NCI-H1930 (cell line): ENCODE results near the gene ENOX1.

Experiments used
- DNase-seq, 2 experiments: peaks; one replicate each; lab custom pipeline; 2025; lab: John Stamatoyannopoulos, UW

ENOX1 gene

DNA sequence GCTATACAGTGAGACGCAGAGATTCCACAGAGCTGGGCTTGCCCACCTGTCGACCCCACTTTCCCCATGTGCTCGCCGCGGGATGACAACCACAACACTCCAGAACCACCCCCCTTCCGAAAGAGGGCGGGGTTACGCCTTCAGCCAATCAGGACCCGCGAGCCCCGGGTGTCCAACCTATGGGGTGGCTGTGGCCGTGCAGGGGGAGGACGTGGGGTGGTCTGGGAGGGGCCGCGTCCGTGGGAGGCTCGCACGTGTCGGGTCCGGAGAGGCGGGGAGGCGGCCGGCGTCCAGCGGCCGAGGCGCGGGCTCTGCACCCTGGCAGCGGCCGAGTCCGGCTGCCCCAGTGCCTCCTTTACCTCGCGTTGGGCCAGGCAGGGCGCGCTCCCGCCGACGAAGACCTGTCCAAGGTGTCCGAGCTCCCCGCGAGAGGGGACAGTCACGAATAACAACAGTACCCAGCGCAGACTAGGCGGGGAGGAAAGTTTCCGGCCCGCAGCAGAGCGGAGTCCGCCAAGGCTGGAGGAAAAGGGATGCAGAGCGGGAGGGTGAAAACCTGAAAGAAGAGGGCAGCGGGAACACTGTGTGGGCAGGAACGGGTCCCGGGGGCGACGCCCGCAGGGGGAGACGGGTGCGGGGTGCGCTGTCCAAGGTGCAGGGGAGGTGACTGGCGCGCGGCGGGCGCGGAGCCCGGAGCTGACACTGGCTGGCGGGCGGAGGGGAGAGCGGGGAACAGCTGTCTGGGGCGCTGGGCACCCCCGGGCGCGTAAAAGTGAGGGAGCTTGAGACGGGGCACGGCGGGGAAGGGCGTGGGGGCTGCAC, 911 bp downstream of the ENOX1 start:
- peak; percentile 80 to 81 for DNase-seq

DNA sequence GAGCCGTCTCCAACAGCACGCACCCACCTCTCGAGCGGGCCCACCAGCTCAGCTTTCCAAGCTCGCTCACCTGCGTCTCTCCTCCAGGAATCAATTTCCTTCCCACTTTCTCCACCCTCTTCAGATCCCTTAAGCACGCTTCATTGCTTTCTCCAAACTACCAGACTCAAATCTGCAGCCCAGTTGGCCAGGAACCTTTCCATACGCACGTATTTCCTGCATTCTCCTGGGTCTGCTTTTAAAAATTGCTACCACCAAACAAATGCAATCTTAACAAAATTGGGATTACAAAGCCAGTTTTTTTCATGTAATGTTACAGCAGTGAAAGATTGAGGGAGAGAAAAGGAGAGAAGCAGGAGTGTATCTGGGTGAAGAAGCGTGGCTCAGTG, 1.5 kb downstream of the ENOX1 start:
- DNase-seq: no peak

DNA sequence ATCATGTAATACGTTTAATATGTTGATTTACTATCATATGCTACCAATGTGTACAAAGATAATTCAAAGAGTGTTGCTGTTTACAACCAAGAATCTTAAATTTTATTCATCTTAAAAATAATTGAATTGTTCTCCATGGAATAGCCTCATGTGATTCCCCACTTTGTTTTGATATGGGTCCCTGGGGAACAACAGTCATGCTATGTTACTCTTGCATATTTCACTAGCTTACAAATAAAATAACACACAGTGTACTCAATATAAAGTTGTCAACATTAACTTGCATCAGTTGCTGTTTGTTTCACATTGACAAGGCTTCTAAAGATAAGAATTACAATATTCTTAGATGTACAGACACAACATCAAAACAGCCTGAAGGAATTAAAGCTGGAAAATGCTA, 2.3 kb downstream of the ENOX1 start:
- peak in 1 of 2 experiments; percentile 39 for DNase-seq

DNA sequence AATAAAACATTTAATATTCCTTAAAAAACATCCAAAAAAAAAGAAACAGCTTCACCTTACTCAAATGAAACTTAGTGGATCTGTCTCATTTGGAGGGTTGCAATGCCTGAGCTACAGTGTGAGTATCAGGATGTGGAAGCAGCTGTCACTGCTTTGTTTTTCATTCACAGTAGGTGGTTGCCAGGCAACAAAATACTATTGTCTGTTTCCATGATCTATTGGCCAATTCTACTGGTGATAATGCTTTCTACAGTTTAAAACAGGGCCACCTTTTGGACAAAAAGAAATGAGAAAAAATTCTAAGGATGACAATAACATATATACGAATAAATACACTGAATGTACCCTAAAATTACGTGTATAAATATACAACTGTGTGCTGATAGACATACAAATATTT, 3.0 kb downstream of the ENOX1 start:
- DNase-seq: peak; percentile 11 to 54

DNA sequence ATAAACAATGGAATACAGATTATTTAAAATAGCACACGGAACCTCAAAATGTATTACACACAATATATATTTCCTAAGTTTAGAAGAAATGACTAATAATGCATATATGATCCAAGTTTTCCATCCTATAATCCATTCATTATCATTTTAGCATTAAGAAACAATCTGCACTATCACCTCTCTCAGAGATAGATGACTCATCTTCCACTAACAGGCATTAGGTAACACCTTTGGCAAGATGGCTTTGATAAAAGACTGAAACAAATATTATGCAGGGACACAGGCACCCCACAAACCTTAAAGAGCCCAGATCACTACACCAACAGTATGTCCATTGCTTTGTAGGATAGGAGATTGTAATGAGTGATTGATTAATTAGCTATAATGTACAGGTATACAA, 4.1 kb downstream of the ENOX1 start:
- DNase-seq: no peak

DNA sequence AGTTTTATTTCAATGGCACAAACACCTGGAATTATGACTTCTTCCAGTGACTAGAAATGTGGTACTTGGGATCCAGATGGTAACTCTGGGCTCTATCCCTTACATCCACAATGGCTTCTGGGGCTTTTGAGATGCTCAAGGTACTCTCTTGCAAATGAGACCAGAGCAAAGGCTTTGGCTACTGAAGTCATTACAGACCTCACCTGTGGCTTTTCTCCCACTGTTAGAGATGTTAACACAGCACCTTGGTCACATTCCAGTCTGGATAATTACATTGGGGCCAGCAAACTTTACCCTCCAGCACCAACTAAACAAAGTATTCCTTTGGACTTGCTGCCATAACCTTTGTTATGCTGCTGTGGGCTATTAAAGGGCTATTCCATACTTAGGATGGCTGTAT, 6.1 kb downstream of the ENOX1 start:
- DNase-seq: no peak

DNA sequence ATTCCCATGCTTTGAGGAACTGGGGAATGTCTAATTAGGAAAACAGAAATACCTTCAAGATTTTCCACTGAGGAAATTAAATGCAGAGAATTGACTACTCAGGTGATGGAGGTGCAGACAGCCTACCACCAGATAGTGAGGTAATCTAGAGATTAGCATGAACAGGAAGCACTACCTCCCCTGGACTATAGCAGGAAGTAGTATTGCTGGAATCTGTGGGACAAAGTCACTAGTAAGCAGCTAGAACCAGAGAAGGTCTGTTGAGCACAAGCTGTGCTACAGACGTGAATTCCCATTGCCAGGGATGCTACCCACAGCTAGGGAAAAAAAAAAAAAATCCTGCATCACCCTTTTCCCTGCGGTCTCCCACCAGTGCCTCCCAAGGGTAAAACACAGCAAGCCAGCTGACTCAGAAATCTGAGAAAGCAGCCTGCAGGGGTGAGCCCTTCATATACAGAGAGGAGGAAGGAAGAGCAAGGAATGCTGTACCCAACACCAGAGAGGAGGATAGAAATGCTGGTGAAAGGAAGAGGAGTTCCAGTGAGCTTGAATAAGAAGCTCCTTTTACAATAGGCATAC, 10.2 kb downstream of the ENOX1 start:
- DNase-seq: no peak

DNA sequence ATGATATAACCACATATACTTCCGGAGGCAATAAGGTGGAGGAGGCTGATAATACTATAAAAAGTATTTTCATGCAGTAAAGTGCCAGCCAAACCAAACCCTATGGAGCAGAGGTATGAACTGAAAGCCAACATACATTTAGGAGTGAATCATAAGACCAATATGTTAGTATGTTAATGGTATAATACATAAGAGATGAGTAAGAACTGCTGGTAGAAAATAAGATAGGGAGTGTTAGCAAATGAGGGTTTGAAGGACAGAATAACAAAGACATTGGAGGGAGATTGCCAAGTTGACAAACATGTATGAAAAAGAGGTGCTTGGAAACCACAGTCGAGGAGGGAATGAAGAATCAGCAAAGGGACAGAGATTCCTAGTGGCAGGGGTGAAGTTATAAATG, 10.8 kb downstream of the ENOX1 start:
- no peak for DNase-seq

DNA sequence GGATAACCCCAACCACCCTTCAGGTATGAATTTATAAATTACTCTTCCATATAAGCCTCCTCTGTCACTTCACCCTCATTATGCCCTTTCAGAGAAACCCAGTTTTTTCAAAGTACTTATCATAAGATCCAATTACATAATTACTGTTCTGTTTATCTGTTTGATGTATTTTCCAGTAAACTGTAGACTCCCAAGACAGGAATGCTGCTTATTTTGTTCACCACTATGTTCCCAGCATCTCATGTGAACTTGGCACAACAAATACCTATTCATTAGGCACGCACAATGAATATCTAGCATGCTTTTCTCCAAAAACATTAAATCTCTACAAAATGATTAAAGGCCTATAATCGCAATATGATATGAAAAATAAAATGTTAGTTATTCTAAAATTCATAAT, 13.2 kb downstream of the ENOX1 start:
- DNase-seq: no peak

DNA sequence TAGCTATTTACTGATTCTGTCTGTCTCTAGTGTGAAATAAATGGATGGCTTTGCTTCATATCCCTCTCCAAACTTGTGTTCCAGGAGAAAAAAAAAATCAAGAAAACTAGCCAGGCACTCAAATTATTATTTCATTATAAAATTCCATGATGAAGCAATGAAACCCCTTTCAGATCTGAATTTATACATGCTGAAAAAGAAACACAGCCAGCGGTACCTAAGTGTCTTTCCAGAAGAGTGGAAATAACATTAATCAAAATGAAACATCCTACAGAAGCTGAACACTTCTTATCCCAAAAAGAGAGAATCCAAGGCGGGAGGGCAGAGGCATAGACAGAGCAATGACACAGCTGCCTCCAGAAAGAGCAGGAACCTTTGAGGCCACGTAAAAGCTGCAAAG, 15.9 kb downstream of the ENOX1 start:
- no peak for DNase-seq

DNA sequence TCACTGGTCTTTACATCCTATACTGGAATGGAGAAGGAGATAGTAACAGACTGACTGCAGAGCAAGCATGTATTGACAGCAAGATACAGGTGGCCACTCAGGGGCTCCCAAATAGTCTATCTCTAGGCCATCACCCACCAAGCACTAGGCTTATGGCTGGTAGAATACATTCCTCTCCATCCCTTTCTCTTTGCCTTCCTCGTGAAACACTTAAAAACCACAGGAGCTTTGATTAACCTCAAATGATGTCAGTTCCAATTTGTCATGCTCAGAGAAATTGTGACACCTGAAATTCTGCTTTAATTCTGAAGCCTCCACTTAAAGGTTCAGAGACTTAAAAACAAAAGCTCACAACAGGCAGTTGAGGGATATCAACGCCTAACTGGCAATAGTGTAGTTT, 17.2 kb downstream of the ENOX1 start:
- DNase-seq: no peak

DNA sequence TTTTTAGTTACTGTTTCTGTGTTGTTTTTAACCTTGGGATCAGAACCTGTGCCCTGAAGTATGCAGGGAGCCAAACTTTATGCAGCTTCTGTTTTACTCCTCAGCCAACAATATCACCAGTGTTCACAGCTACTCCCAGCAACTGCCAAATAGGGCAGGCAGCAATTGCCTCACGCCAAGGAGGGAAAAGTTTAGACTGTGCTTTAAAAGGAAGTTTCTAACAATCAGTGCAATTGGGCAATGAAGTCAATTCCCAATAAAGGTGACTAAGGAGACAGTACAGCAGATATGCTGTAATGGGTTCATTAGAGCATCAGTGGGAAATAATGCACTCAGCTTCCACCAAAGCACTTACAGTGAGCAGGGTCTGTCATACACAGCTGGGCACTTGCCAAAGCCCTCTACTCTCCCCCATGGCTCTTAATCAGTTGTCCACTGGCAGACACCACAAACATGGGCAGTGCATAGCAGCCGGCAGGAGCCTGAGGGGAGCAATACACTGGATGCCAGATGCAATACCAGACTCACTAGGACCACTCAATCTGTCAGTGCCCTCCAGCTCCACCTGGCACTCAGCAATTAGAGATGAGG, 19.3 kb downstream of the ENOX1 start:
- DNase-seq: no peak

DNA sequence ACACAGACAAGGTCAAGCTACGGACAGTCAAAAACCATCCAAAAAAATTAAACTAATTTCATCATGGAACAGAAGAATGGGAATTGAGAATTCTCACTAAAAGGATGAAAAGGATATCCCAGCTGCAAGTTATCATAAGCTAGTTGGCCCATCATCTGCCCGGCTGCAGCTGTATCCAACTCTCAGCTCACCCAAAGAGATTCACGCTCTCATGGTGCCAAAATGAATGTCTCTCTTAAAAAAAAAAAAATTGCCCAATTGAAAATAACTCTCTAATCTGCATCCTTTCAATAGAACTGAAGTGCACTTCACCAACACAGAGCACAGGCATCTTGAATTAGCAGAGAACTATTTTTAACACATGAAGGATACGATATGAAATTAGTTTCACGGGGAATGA, 20.0 kb downstream of the ENOX1 start:
- DNase-seq: no peak

DNA sequence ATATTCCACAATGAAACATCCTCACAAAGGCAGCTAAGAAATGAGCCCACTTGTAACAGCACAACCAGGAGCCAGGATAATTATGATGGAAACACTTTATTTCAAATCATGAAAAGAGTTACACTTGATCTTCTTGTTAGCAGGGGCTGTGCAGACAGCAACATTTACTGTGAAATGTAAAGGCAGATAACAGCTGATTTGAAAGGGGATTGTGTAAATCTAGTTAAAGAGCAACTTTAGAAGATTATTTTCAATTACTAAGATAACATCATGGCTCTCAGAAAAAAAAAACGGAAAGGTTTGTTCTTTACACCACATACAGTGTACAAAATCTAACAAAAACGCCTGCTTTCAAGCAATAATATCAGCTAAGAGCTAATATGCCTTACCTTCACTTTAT, 22.4 kb downstream of the ENOX1 start:
- no peak for DNase-seq

DNA sequence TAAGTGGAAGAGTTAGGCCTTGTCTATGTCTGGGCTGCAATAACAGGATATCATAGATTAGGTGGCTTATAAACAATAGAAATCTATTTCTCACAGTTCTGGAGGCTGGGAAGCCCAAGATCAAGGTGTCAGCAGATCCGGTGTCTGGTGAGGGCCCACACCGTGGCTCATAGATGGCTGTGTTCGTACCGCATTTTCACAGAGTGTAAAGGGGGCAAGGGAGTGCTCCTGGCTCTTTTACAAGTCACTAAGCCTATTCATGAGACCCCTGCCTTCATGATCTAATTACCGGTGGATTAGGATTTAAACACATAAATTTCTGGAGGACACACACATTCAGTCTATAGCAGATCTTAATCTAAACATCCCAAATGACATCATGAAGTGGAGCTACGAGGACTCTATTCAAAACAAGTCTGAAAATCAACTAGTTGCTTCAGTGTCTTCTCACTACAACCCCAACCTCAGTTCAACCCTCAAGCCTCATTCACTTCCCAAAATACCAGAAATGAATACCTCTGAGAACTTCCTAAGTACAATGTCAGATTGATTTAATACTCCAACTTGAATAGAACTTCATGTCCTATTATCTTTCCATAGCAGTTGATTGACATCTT, 23.5 kb downstream of the ENOX1 start:
- DNase-seq: no peak

DNA sequence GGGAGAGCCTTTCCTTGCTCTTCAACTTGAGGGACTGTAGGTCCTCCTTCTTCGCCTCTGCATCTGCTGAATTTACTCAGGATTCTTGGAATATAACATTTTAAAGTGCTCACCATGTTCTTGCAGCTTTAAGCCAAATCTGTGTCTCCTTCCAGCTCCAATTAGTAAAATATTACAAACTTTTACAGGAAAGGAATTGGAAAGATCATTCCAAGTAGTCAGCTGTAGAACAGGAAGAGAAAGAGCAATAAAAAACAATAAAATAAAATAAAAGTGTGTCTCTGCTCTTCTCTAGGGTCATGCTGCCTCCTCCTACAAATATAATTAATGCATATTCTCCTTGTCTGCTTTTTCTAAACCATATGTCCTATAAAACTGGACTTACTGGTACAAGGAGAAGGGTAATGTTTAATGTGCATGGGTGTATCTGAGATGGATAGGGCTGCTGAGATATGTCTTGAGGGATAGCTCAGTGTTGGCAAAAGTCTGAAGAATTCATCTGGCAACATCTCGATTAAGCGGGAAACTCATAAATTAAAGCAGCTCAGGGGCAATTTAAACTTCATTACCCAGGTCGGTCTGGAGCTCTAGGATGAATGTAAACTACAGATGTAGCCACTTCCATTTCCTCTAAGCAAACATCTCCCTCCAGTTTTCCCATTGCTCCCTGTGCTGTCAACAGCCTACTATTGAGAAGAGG, 25.0 kb downstream of the ENOX1 start:
- no peak for DNase-seq

DNA sequence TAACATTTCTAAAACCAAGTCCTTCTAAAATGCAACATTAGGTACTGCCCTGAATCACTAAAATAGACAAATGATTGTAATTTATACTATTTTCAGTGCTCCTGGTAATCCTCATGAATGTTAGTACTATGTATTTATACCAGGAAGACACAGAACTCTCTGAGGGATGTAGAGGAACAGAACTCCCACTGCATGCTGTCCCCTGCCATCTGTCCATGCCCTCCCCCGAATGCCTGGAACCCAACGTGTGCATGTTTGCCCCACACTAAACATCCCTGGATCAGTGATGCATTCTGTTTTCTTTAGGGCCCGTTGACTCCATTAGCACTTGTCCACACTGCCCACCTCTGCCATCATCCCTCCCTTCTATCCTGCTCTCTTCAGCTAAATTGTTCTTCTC, 26.5 kb downstream of the ENOX1 start:
- no peak for DNase-seq

DNA sequence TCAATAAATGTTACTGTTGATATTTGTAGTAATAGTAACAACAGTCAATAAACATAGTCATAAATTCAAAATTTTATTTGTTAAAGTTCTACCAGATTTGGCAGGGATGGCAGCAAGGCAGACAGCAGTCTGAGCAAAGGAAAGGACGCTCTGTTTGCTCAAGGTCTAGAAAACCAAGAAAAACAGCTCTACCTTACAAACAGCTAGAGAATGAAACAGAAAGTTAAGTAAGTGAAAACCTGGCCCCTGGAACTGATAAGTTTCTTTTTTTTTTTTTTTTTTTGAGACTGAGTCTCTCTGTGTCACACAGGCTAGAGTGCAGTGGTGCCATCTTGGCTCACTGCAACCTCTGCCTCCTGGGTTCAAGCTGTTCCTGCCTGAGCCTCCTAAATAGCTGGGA, 27.9 kb downstream of the ENOX1 start:
- DNase-seq: no peak

DNA sequence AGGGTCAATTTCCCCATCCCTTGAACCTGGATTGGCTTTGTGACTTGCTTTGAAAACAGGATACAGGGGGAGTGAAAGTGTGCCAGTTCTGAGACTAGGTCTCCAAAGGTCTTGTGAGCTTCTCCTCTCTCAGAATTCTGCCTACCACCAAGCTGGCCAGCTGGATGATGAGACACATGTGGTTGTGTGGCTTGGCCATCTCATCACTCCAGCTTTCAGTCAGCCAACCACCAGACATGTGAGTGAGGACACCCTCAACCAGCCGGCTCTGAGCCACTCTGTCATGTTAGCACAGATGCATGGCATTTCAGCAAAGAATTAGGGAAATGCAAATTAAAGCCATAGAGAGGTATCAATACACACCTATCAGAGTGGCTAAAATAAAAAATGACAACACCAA, 29.5 kb downstream of the ENOX1 start:
- no peak for DNase-seq

DNA sequence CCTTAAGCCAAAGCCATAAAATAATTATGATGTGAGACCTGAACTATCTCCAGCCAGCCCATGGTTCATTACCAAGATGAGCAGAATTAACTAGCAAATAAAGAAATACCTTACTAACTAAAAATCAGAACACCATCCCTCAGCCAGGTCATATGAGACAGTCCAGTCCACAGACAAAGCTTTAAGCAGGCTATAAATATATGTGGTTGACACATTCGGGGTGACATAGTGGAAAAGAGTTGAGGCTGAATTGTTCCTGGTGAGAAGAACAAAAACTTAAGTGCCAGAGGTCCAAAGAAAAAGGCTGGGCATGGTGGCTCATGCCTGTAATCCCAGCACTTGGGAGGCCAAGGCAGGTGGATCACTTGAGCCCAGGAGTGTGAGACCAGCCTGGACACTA, 30.9 kb downstream of the ENOX1 start:
- DNase-seq: no peak

DNA sequence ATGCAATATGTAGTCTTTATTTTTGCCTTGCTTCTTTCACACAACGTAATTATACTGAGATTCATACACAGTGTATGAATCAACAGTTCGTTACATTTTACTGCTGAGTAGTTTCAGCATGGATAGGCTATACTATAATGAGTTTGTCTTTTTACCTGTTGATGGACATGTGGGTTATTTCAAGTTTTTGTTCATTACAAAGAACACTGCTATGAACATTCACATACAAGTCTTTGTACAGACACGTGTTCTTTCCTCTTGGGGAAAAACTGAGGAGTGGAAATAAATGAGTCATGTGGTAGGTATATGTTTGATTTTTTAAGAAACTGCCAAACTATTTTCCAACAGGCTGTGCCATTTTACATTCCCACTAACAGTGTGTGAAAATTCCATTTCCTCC, 35.1 kb downstream of the ENOX1 start:
- DNase-seq: no peak

DNA sequence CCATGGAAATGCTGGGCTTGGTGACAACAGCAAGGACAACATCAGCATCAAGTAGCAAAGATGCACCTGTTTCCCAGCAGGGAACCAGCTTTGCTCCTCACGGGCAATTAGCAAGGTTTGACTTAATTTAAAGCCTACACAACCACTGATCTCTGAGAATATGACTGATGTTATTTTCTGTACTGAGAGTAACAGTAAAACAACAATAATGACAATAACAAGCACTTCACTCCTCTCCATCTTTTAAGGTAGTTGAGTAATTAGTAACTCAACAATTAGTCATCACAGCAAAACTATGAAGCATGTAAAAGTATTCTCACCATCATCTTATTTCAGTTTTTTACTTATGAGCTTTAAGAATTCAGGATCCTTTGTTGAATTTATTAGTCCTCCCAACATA, 37.3 kb downstream of the ENOX1 start:
- DNase-seq: no peak
